T-helper 1 cell (primary cell): Measurements from ENCODE around the gene TBC1D16.
A peak's percentile ranks its signal among the peaks of the same experiment; 100 is the strongest.

Experiments
- DNase-seq, 5 donors: peaks; one replicate each; pipeline ENCODE4 v3.0.0-alpha.2; 2012 to 2020

TBC1D16 gene

GRCh38 chr17:79923974-79924638 is 111.6 kb downstream of the TBC1D16 start:
- DNase-seq, result peak in 2 of 5 donors; percentile 18 to 38

GRCh38 chr17:79922798-79923197 is 112.9 kb downstream of the TBC1D16 start:
- DNase-seq, result no peak

- DNase-seq, result no peak
These were observed 113.5 kb downstream of the TBC1D16 start for GRCh38 chr17:79922116-79922601.

GRCh38 chr17:79921411-79922115 is 114.1 kb downstream of the TBC1D16 start:
- peak in 1 of 5 donors; percentile 21 for DNase-seq

GRCh38 chr17:79920751-79921410 is 114.8 kb downstream of the TBC1D16 start:
- DNase-seq, result no peak

- no peak for DNase-seq
These were observed 115.6 kb downstream of the TBC1D16 start for GRCh38 chr17:79919862-79920720.

GRCh38 chr17:79919164-79919585 is 116.5 kb downstream of the TBC1D16 start:
- no peak for DNase-seq

GRCh38 chr17:79918581-79919163 is 117.0 kb downstream of the TBC1D16 start:
- no peak for DNase-seq

- no peak for DNase-seq
These were observed 117.7 kb downstream of the TBC1D16 start for GRCh38 chr17:79917902-79918484.

- no peak for DNase-seq
These were observed 118.4 kb downstream of the TBC1D16 start for GRCh38 chr17:79916991-79917901.

GRCh38 chr17:79916506-79916905 is 119.2 kb downstream of the TBC1D16 start:
- no peak for DNase-seq

- no peak for DNase-seq
These were observed 119.7 kb downstream of the TBC1D16 start for GRCh38 chr17:79915850-79916430.

GRCh38 chr17:79914813-79915740 is 120.6 kb downstream of the TBC1D16 start:
- DNase-seq, result no peak

- DNase-seq, result no peak
These were observed 121.5 kb downstream of the TBC1D16 start for GRCh38 chr17:79913896-79914812.

- no peak for DNase-seq
These were observed 122.2 kb downstream of the TBC1D16 start for GRCh38 chr17:79913451-79913850.

- no peak for DNase-seq
These were observed 122.9 kb downstream of the TBC1D16 start for GRCh38 chr17:79912552-79913330.
